GM19395 (cell line): ENCODE measurements around the gene EHMT1.

Source experiments
- ATAC-seq: cut with Tn5 transposase; IDR thresholded peaks from one replicate; pipeline ENCODE4 v1.9.1; 2021; ENCODE audit warnings: mild to moderate bottlenecking, moderate library complexity; ENCODE audit not compliant: unreplicated experiment

The EHMT1 gene

GRCh38 chr9:137817236-137818200 is 198.7 kb downstream of the EHMT1 start:
- no peak for ATAC-seq

GRCh38 chr9:137818286-137818685 is 199.5 kb downstream of the EHMT1 start:
- ATAC-seq = no peak

- ATAC-seq = no peak
These were observed 201.5 kb downstream of the EHMT1 start for GRCh38 chr9:137820161-137820855.

GRCh38 chr9:137823986-137824771 is 205.4 kb downstream of the EHMT1 start:
- no peak for ATAC-seq

- ATAC-seq = no peak
These were observed 206.7 kb downstream of the EHMT1 start for GRCh38 chr9:137825324-137825989.

GRCh38 chr9:137827908-137828526 is 209.2 kb downstream of the EHMT1 start:
- ATAC-seq = no peak

- no peak for ATAC-seq
These were observed 209.9 kb downstream of the EHMT1 start for GRCh38 chr9:137828527-137829259.

GRCh38 chr9:137829260-137829996 is 210.6 kb downstream of the EHMT1 start:
- ATAC-seq = no peak

- no peak for ATAC-seq
These were observed 213.4 kb downstream of the EHMT1 start for GRCh38 chr9:137832191-137832700.

- no peak for ATAC-seq
These were observed 214.2 kb downstream of the EHMT1 start for GRCh38 chr9:137832830-137833590.

- ATAC-seq = no peak
These were observed 215.2 kb downstream of the EHMT1 start for GRCh38 chr9:137833721-137834613.

- no peak for ATAC-seq
These were observed 216.2 kb downstream of the EHMT1 start for GRCh38 chr9:137834846-137835546.

GRCh38 chr9:137836151-137836830 is 217.5 kb downstream of the EHMT1 start:
- ATAC-seq = no peak

- ATAC-seq = no peak
These were observed 218.0 kb downstream of the EHMT1 start for GRCh38 chr9:137836831-137837241.

GRCh38 chr9:137837345-137838278 is 218.8 kb downstream of the EHMT1 start:
- no peak for ATAC-seq
